OCI-LY3 (cell line): ENCODE measurements around the gene NEB.

ENCODE experiments used
- EZH2phosphoT487 ChIP-seq: fragments of 200-600 bp; shearing (Covaris generic); IDR thresholded peaks from 2 replicates; pipeline ENCODE4 v1.6.1; 2018; ENCODE audit warnings: antibody characterized with exemption, mixed run types, low read depth
- TF ChIP-seq, protein P1 (sequence below): fragments of 200-600, 300-600 bp; sonication (generic); IDR thresholded peaks from 2 replicates; pipeline ENCODE4 v1.5.1; 2014; ENCODE audit warnings: antibody characterized with exemption, low read length, low read depth

DNA sequence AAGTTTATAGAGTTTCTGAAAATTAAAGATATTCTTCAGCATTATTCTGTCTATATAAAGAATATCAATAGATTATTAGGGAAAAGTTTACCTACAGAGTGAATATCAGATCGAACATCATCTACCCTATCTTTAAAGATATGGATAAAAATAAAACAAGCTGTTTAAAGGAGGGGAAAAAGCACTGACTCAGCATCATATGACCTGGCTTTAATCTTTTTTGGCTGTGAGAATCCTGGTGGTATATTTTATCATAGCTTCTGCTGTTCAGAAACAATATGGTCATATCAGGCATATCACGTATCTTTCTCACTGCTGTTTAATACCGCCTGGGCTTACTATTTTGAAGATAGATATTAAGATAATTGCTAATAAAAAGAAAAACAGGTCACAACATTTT, 80.2 kb downstream of the NEB start:
- TF ChIP-seq, protein P1, sequence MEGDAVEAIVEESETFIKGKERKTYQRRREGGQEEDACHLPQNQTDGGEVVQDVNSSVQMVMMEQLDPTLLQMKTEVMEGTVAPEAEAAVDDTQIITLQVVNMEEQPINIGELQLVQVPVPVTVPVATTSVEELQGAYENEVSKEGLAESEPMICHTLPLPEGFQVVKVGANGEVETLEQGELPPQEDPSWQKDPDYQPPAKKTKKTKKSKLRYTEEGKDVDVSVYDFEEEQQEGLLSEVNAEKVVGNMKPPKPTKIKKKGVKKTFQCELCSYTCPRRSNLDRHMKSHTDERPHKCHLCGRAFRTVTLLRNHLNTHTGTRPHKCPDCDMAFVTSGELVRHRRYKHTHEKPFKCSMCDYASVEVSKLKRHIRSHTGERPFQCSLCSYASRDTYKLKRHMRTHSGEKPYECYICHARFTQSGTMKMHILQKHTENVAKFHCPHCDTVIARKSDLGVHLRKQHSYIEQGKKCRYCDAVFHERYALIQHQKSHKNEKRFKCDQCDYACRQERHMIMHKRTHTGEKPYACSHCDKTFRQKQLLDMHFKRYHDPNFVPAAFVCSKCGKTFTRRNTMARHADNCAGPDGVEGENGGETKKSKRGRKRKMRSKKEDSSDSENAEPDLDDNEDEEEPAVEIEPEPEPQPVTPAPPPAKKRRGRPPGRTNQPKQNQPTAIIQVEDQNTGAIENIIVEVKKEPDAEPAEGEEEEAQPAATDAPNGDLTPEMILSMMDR: no peak
- no peak for TF ChIP-seq EZH2phosphoT487
